ENCODE results near the gene KNSTRN. TPM values are rescaled to one million over a fixed set of nuclear protein-coding genes. Genes with fewer than 3 reads are reported as not detected.

Gene KNSTRN
- total and polyA plus RNA-seq, 2 of the 13 experiments (the other 11 are each of a cell fraction or from before 2014, with no cell fraction given) = 20.3 to 62.3 TPM

- peak; percentile 41; the same call in 1 of the 2 replicates for TF ChIP-seq ZFX (CRISPR knock-in tag; IDR thresholded peaks at IDR 0.05; ENCODE audit: low read depth)
- no peak for TF ChIP-seq ZNF460 (CRISPR knock-in tag; IDR thresholded peaks at IDR 0.05; ENCODE audit: borderline replicate concordance)
- no peak for TF ChIP-seq ZFP90 (CRISPR knock-in tag; IDR thresholded peaks at IDR 0.05; ENCODE audit: borderline replicate concordance)
- TF ChIP-seq CREB1 (IDR thresholded peaks at IDR 0.05) = no peak
- TF ChIP-seq CREB1 (CRISPR knock-in tag; IDR thresholded peaks at IDR 0.05) = no peak
- no peak for TF ChIP-seq GMEB2 (CRISPR knock-in tag; IDR thresholded peaks at IDR 0.05; ENCODE audit: low read depth)
- TF ChIP-seq ZFP1 (CRISPR knock-in tag; IDR thresholded peaks at IDR 0.05) = no peak
- TF ChIP-seq MEIS1 (CRISPR knock-in tag; IDR thresholded peaks at IDR 0.05; ENCODE audit: borderline replicate concordance) = 0 out of 2 replicates have a peak, but pooled peaks have one; percentile 37
- TF ChIP-seq DMTF1 (CRISPR knock-in tag; IDR thresholded peaks at IDR 0.05) = no peak
- TF ChIP-seq CHCHD3 (CRISPR knock-in tag; IDR thresholded peaks at IDR 0.05) = no peak
- TF ChIP-seq HNF4A (CRISPR knock-in tag; IDR thresholded peaks at IDR 0.05) = 0 out of 2 replicates have a peak, but pooled peaks have one; percentile 10
- TF ChIP-seq ZNF543 (CRISPR knock-in tag; IDR thresholded peaks at IDR 0.05) = no peak
- TF ChIP-seq ZNF468 (CRISPR knock-in tag; IDR thresholded peaks at IDR 0.05) = no peak
- no peak for TF ChIP-seq MLX (CRISPR knock-in tag; IDR thresholded peaks at IDR 0.05)
- no peak for TF ChIP-seq AHDC1 (CRISPR knock-in tag; IDR thresholded peaks at IDR 0.05; ENCODE audit: borderline replicate concordance)
- no peak for TF ChIP-seq GLMP (CRISPR knock-in tag; IDR thresholded peaks at IDR 0.05; ENCODE audit: borderline replicate concordance)
- TF ChIP-seq SNAPC2 (CRISPR knock-in tag; IDR thresholded peaks at IDR 0.05) = no peak
These were observed 59.3 kb downstream of the KNSTRN start (continued) for GRCh38 chr15:40441565-40442531.
